ENCODE data around the gene NYNRIN.
A peak's percentile ranks its signal among the peaks of the same experiment; 100 is the strongest.

GRCh38 chr14:24429395-24430142, 30.8 kb downstream of the NYNRIN start, which contains the start of the genes CBLN3 and KHNYN:
- TF ChIP-seq CTCF (conservative IDR thresholded peaks at IDR 0.05; ENCODE audit: low read depth, low read length) (no peak), MAZ (IDR thresholded peaks at IDR 0.05; ENCODE audit: borderline replicate concordance, low read depth, low read length) (peak; percentile 73), POLR2A (IDR thresholded peaks at IDR 0.05; ENCODE audit: low read depth, low read length) (peak; percentile 88), RAD21 (IDR thresholded peaks at IDR 0.05; ENCODE audit: low read length) (no peak), RCOR1 (IDR thresholded peaks at IDR 0.05; ENCODE audit: insufficient replicate concordance, low read length) (no peak), ELK1 (IDR thresholded peaks at IDR 0.05; ENCODE audit: borderline replicate concordance, low read depth, low read length) (no peak), MAFK (IDR thresholded peaks at IDR 0.05; ENCODE audit: low read depth, low read length) (no peak), BHLHE40 (IDR thresholded peaks at IDR 0.05; ENCODE audit: low read depth, low read length) (no peak), USF2 (IDR thresholded peaks at IDR 0.05; ENCODE audit: low read depth, low read length) (no peak), CHD1 (IDR thresholded peaks at IDR 0.05; ENCODE audit: low read depth, low read length) (no peak), MXI1 (IDR thresholded peaks at IDR 0.05; ENCODE audit: borderline replicate concordance, low read depth, low read length) (no peak), CEBPB (IDR thresholded peaks at IDR 0.05; ENCODE audit: low read depth, low read length) (no peak), RFX5 (IDR thresholded peaks at IDR 0.05; ENCODE audit: low read depth, low read length) (no peak)

All from IMR-90 (cell line).